GM18951 (cell line): ENCODE measurements around the gene SSUH2.

Experiments used
- POLR2A ChIP-seq: IDR thresholded peaks from 4 replicates; pipeline ENCODE4 v1.6.1; 2011; ENCODE audit warnings: mild to moderate bottlenecking; ENCODE audit not compliant: insufficient read length, insufficient read depth; ENCODE audit errors: extremely low read depth
- in situ Hi-C: fragments of 300-500 bp; cut with MboI; formaldehyde crosslinking; loops from one replicate; pipeline ENCODE4 v1.12.0; 2022; ENCODE audit warnings: low sequenced_read_pairs, mixed read lengths, inconsistent platforms; ENCODE audit not compliant: unreplicated experiment

Gene SSUH2

GRCh38 chr3:8642001-8642400 is 2.6 kb downstream of the SSUH2 start:
- TF ChIP-seq POLR2A = no peak
- in situ Hi-C loops = no loop called here

GRCh38 chr3:8641472-8641871 is 3.1 kb downstream of the SSUH2 start:
- in situ Hi-C loops = no loop called here

GRCh38 chr3:8640223-8640622 is 4.4 kb downstream of the SSUH2 start:
- TF ChIP-seq POLR2A = no peak

More at GRCh38 chr3:8641472-8641871, 3.1 kb downstream of the SSUH2 start:
- TF ChIP-seq POLR2A = no peak

GRCh38 chr3:8639659-8640000 is 5.0 kb downstream of the SSUH2 start:
- in situ Hi-C loops = no loop called here
- no peak for TF ChIP-seq POLR2A

More at GRCh38 chr3:8640223-8640622, 4.4 kb downstream of the SSUH2 start:
- in situ Hi-C loops = no loop called here

GRCh38 chr3:8638994-8639658 is 5.5 kb downstream of the SSUH2 start:
- in situ Hi-C loops = no loop called here
- no peak for TF ChIP-seq POLR2A

GRCh38 chr3:8637348-8637747 is 7.2 kb downstream of the SSUH2 start:
- no peak for TF ChIP-seq POLR2A
- in situ Hi-C loops = no loop called here

- in situ Hi-C loops = no loop called here
- no peak for TF ChIP-seq POLR2A
These were observed 9.0 kb downstream of the SSUH2 start for GRCh38 chr3:8635631-8636030.

GRCh38 chr3:8635125-8635524 is 9.5 kb downstream of the SSUH2 start:
- no peak for TF ChIP-seq POLR2A
- in situ Hi-C loops = no loop called here

- in situ Hi-C loops = no loop called here
- no peak for TF ChIP-seq POLR2A
These were observed 12.0 kb downstream of the SSUH2 start for GRCh38 chr3:8632402-8633237.

- TF ChIP-seq POLR2A = no peak
These were observed 12.9 kb downstream of the SSUH2 start for GRCh38 chr3:8631661-8632060.

GRCh38 chr3:8629151-8630021 is 15.2 kb downstream of the SSUH2 start:
- no peak for TF ChIP-seq POLR2A
- in situ Hi-C loops = no loop called here

More at GRCh38 chr3:8631661-8632060, 12.9 kb downstream of the SSUH2 start:
- in situ Hi-C loops = no loop called here

- no peak for TF ChIP-seq POLR2A
- in situ Hi-C loops = no loop called here
These were observed 16.6 kb downstream of the SSUH2 start for GRCh38 chr3:8627949-8628348.
